NB4 (cell line): ENCODE measurements around the gene NPAS2.

Experiments used
- CTCF ChIP-seq: IDR thresholded peaks from one replicate; pipeline ENCODE4 v1.5.1; 2012; ENCODE audit warnings: low read depth, low read length
- MAX ChIP-seq: IDR thresholded peaks from 2 replicates; pipeline ENCODE4 v1.6.1; 2011; ENCODE audit warnings: low read depth, low read length
- MYC ChIP-seq: IDR thresholded peaks from 2 replicates; pipeline ENCODE4 v1.6.1; 2011; ENCODE audit warnings: low read depth, low read length
- POLR2A ChIP-seq: IDR thresholded peaks from 2 replicates; pipeline ENCODE4 v1.6.1; 2011; ENCODE audit warnings: mild to moderate bottlenecking; ENCODE audit not compliant: insufficient read length; ENCODE audit errors: extremely low read depth

GRCh38 chr2:100879296-100879695 lies 59.4 kb downstream of the NPAS2 start:
- TF ChIP-seq CTCF (no peak), MAX (no peak), POLR2A (no peak), MYC (no peak)
